ENCODE measurements around the gene ADGB.
"Not testable (repeated sequence)": the region's sequence is repeated elsewhere in the genome, so short reads cannot be mapped to it uniquely, and the experiment has no call there.

Gene ADGB

GRCh38 chr6:146827216-146827928, 228.6 kb downstream of the ADGB start:
- DNase-seq = no peak

GRCh38 chr6:146829792-146830565, 231.2 kb downstream of the ADGB start:
- DNase-seq = no peak

- DNase-seq = no peak
Observed at GRCh38 chr6:146833157-146833556, 234.4 kb downstream of the ADGB start.

GRCh38 chr6:146840216-146840615, 241.4 kb downstream of the ADGB start:
- DNase-seq = no peak

GRCh38 chr6:146840641-146841040, 241.9 kb downstream of the ADGB start:
- no peak for DNase-seq

- DNase-seq = no peak
Observed at GRCh38 chr6:146847426-146847825, 248.7 kb downstream of the ADGB start.

- no peak for DNase-seq
Observed at GRCh38 chr6:146850238-146850896, 251.6 kb downstream of the ADGB start.

GRCh38 chr6:146850981-146851380, 252.2 kb downstream of the ADGB start:
- DNase-seq = no peak

GRCh38 chr6:146851837-146852236, 253.1 kb downstream of the ADGB start:
- DNase-seq = no peak

- not testable (repeated sequence) for DNase-seq
Observed at GRCh38 chr6:146854521-146855255, 255.9 kb downstream of the ADGB start.

- DNase-seq = no peak
Observed at GRCh38 chr6:146855889-146856288, 257.1 kb downstream of the ADGB start.

- no peak for DNase-seq
Observed at GRCh38 chr6:146856296-146856695, 257.5 kb downstream of the ADGB start.

GRCh38 chr6:146857180-146857979, 258.6 kb downstream of the ADGB start:
- DNase-seq = peak; percentile 53

- DNase-seq = no peak
Observed at GRCh38 chr6:146857980-146858347, 259.2 kb downstream of the ADGB start.

GRCh38 chr6:146859206-146859605, 260.4 kb downstream of the ADGB start:
- DNase-seq = no peak

- DNase-seq = no peak
Observed at GRCh38 chr6:146859795-146860495, 261.2 kb downstream of the ADGB start.

- DNase-seq = no peak
Observed at GRCh38 chr6:146860583-146860982, 261.8 kb downstream of the ADGB start.

GRCh38 chr6:146861029-146861563, 262.3 kb downstream of the ADGB start:
- no peak for DNase-seq

- no peak for DNase-seq
Observed at GRCh38 chr6:146861716-146862115, 262.9 kb downstream of the ADGB start.

- DNase-seq = no peak
Observed at GRCh38 chr6:146862508-146862919, 263.7 kb downstream of the ADGB start.

- no peak for DNase-seq
Observed at GRCh38 chr6:146864300-146864699, 265.5 kb downstream of the ADGB start.
